GM18858 (cell line): ENCODE measurements around the gene AP4M1.
"Not testable (repeated sequence)": the region's sequence is repeated elsewhere in the genome, so short reads cannot be mapped to it uniquely, and the experiment has no call there.

ENCODE experiments used
- ATAC-seq: cut with Tn5 transposase; IDR thresholded peaks from one replicate; pipeline ENCODE4 v1.9.1; 2021; ENCODE audit not compliant: unreplicated experiment

AP4M1 gene

DNA sequence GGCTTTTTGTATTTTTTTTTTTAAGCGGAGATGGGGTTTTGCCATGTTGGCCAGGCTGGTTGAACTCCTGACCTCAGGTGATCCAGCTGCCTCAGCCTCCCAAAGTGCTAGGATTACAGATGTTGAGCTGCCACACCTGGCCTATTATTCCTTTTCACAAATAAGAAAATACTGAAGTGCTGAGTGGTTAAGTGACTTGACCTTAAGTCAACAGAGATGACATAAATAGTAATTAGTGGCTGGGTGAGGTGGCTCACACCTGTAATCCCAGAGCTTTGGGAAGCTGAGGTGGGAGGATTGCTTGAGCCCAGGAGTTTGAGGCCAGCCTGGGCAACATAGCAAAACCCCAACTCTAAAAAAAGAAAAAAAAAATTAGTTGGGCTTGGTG is 28.8 kb downstream of the AP4M1 start:
- not testable (repeated sequence) for ATAC-seq

DNA sequence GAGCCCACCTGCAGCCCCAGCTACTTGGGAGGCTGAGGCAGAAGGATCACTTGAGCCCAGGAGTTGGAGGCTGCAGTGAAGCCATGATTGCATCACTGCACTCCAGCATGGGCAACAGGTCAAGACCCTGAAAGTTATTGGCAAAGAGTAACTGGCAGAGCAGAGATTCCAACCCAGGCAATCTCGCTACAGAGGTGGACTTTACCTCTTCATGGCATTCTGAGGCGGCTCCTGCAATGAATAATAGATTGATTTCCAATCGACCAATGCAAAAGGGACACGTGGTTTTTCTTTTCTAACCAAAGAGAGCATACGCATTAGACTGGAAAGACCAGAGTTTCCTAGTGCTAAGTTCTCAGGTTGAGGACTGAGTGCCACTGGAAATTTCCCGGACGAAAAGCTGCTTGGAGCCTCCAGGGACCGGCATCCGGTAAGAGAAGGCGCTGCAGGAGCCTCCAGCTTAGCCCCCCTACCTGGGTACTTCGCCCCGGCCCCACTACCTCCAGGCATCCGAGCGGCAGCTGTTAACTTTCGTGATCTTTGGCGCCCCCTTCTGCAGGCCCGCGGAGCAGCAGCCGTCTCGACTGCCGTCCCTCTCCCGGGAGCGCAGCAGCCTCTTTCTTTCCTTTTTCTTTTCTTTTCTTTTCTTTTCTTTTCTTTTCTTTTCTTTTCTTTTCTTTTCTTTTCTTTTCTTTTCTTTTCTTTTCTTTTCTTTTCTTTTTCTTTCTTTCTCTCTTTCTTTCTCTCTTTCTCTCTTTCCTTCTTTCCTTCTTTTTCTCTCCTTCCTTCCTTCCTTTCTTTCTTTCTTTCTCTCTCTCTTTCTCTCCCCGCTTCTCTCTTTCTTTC is 29.4 kb downstream of the AP4M1 start:
- ATAC-seq, result no peak

DNA sequence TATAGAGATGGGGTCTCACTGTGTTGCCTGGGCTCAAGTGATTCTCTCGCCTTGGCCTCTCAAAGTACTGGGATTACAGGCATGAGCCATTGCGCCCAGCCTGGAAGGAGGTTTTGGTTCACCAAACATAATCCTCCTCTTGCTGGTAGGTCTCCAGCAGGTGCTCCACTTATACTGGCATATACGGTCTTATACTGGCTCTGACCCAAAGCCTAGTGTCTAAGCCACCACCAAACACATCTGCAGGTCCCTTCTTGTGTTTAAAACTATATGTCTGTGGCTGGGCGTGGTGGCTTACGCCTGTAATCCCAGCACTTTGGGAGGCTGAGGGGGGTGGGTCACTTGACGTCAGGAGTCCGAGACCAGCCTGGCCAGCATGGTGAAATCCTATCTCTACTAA is 30.7 kb downstream of the AP4M1 start:
- no peak for ATAC-seq

DNA sequence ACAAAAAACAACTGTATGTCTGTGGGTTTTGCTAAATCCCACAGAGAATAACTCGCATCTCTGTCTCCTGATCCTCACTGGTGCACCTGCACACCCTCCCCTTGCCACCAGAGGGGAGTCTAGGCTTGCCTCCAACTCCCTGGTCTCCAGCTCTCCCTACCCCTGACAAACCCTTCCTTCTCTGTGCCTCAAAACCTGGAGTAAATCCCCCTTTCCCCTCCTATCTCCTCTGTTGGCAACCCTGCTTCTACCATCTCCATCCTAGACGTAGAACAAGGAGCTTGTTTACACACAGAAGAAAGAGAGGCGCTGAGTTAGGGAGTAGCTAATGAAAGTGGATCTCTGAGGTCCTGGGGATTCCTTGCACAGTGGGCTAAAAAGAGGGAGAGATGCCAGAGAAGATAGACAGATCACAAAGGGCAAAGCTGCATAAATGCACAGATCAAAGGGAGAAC is 31.3 kb downstream of the AP4M1 start:
- ATAC-seq, result no peak

DNA sequence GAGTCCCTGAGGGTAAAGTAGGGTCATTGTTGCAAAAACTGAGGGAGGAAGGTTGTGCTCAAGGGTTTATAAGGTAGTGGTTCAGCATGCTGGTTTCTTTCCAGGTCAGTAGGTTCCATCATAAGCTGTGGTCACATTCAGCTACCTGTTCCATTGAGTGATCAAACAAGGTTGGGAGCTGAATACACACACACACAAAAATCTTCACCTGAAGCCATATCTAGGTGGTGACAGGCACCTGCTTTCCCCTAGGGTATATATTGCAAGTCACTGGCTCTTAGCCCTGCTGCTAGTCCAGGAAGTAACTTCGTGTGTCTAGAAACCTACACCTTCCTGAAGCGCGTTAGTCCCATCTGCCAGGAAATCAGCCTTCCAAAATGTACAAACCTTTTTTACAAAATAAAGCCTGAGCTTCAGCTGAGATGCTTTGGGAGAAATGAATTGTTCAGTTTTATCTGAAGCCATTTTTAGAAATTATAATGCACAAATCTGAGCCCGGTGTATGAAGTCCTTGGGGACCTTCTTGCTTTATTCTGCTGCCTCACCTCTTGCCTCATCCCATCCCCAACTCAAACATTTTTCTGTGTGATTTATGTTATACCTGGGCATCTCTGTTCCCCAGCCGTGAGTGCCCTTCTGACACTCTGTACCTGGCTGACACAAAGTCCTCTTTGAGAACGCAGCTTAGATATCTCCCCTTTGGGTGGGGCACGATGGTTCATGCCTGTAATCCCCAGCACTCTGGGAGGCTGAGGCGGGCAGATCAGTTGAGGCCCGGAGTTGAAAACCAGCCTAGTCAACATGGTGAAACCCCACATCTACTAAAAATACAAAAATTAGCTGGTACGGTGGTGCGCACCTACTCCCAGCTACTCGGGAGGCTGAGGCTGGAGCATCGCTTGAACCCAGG is 36.7 kb downstream of the AP4M1 start:
- no peak for ATAC-seq

DNA sequence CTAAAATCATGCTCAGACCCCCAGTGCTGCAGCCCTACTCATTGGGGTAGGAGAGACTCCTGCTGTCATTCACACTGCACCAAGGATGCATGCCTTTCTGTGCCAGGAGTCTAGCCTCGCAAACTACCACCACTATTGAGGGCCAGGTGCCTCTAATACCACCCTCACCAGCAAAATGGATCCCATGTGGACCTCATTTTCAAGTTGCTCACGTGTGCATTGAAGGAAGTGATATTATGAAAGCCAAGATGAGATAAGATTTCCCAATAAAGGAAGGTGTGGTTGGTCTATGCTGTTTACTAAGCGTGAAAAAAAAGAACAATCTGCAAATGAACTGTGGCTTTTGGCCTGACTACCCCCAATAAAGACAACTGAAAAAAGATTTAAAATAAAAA is 40.1 kb downstream of the AP4M1 start:
- no peak for ATAC-seq

DNA sequence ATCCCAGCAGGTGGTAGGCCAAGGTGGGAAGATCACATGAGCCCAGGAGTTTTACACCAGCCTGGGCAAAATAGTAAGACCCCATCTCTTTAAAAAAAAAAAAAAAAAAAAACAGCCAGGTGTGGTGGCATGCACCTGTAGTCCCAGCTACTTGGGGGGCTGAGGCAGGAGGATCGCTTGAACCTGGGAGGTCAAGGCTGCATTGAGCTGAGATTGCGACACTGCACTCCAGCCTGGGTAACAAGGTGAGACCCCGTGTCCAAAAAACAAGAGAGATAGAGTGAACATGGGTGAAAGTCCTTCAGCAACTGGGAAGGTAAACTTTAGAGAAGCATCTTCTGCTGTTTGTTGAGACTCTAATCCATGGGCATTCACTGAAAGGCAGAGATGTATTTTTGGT is 41.0 kb downstream of the AP4M1 start:
- ATAC-seq, result no peak

DNA sequence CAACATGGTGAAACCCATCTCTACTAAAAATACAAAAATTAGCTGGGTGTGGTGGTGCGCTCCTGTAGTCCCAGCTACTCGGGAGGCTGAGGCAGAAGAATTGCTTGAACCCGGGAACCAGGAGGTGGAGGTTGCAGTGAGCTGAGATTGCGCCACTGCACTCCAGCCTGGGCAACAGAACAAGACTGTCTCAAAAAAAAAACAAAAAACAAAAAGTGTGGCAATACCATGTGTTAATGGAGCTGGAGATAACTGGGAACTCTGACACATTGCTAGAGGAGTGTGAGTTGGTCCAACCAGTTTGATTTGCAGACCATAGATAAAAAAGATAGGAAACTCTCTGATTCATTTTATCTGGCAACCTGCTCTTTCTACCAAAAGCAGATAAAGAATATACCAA is 44.9 kb downstream of the AP4M1 start:
- not testable (repeated sequence) for ATAC-seq

DNA sequence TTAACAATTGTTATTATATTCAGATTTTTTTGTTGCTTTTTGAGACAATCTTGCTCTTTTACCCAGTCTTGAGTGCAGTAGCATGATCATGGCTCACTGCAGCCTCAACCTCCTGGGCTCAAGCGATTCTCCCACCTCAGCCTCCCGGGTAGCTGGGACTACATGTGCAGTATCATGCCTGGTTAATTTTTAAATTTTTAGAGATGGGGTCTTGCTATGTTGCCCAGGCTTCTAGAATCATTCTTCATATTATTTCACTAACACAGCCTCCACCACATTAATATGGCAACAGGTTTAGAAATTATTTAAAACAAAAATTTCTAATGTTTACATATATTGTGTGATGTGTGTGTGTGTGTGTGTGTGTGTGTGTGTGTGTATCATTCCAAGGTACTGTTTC is 45.8 kb downstream of the AP4M1 start:
- ATAC-seq, result no peak

DNA sequence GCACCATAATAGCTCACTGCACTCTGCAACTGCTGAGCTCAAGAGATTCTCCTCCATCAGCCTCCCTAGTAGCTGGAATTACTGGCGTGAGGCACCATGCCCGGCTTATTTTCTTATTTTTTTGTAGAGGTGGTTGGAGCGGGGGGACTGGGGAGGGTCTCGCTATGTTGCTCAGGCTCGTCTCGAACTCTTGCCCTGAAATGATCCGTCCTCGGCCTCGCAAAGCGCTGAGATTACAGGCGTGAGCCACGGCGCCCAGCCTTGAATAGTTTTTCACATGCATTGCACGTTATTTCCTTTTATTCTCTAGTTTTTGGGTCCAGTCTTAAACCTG is 46.7 kb downstream of the AP4M1 start:
- ATAC-seq, result no peak

DNA sequence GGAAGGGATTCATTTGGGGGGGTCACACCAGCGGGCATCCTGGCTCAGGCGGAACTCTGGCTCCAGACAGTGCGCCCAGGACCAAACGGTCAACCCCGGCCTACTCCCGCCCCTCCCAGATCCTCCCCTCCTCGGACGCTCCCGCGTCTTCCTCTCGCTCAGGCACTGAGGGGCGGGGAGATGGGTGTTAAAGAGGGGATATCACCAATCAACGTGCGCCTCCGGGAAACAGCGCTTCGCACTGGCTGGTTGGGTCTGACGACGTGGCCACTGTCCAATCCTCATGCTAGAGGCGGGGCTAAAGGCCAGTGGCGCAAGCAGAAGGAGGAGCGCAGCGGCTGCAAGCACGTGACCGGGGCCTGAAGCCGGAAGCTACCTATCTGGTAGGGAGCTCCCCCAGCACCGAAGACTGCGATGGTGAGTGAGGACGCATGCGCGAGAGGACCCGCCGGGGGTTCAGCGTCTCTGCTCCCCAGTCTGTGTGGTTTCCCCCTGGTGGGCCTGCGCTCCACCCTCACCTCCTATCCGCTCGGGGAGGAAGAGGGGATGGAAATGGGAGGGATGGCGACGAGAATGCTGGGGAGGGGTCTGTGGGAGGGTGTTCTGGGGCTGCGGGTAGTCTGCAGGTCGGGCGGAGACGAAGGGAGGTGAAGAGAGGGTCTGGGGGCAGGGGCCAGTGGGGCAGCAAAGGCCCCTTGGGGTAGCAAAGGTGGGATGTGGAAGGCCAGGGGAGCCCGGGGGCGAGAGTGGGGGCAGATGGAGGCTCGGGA is 47.3 kb downstream of the AP4M1 start, which contains the start of gene LAMTOR4:
TSS of gene LAMTOR4 (plus strand) at position 360 of the 770 bp plus-strand sequence. CDS start at position 415, 55 bp downstream.
- ATAC-seq, result peak; percentile 92

DNA sequence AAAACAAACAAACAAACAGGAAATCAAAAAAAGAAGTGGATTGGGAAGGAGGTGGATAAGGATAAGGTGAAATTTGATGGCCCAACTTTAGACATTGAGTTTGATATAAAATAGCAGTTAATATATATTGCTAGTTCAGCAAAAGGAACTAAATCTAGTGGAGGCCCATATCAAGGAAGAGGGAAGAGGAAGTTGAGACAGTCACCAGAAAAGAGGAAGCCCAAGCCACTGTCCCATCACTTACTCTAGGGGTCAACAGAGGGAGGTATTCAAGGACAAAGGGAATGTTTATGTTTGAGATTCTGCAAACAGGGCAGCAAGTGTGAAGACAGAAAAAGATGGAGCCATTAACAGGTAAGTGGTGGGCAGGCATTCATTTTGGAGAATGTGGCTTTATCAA is 51.0 kb downstream of the AP4M1 start:
- ATAC-seq, result no peak

DNA sequence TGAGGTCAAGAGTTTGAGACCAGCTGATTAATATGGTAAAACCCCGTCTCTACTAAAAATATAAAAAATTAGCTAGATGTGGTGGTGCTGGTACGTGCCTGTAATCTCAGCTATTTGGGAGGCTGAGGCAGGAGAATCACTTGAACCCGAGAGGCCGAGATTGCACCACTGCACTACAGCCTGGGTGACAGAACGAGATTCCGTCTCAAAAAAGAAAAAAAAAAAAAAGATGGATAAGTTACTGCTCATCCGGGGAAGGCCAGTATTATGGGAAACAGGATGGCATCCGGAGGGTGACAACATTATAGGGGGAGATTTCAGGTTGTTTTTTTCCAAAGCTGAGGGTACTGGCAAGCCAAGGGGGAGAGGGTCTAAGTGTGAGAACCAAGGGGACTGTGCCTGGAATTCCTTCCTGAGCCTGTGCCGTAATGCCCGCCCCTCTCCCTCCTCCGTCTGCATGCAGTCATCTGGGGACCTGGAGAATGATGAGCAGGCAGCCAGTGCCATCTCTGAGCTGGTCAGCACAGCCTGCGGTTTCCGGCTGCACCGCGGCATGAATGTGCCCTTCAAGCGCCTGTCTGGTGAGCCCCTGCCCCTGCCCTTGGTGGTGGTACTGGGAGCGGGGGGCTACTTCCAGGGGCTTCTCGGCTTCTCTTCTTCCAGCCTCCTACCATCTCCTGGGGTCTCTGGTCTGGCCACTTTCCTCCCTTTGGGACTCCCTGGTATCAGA is 51.7 kb downstream of the AP4M1 start:
- ATAC-seq, result no peak

DNA sequence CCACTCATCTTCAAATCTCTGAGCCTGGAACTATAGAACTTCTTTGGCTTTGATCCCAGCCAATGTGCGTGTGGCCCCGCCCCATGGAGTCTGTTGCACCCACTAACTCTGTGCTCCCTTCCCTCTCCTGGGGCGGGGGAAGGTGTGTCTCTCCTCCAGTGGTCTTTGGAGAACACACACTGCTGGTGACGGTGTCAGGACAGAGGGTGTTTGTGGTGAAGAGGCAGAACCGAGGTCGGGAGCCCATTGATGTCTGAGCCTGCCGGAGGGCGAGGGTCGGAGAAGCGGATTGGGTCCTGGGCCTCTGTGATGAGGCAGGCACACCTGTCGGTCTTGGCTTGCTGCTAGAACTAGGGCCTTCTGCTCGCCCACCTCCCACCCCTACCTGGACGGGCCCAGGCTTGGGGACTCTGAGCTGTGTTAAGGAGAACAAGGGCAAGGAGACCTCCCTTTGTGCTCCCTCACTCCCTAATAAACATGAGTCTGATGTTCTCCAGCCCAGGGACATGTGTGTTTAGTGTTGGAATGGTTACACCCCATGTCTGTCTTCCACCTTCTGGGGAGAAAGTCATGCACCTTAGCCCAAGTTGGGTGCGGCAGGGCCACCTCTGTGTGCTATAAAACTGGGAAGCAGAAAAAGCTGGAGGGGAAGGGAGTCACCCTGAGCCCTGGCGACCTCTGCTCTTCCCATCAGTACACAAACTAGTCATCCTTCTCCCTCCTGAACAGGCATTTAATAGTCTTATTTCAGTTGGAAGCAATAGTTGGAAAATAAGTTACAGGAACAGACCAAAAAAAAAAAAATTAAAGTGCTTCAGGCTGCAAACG is 52.5 kb downstream of the AP4M1 start:
- no peak for ATAC-seq

DNA sequence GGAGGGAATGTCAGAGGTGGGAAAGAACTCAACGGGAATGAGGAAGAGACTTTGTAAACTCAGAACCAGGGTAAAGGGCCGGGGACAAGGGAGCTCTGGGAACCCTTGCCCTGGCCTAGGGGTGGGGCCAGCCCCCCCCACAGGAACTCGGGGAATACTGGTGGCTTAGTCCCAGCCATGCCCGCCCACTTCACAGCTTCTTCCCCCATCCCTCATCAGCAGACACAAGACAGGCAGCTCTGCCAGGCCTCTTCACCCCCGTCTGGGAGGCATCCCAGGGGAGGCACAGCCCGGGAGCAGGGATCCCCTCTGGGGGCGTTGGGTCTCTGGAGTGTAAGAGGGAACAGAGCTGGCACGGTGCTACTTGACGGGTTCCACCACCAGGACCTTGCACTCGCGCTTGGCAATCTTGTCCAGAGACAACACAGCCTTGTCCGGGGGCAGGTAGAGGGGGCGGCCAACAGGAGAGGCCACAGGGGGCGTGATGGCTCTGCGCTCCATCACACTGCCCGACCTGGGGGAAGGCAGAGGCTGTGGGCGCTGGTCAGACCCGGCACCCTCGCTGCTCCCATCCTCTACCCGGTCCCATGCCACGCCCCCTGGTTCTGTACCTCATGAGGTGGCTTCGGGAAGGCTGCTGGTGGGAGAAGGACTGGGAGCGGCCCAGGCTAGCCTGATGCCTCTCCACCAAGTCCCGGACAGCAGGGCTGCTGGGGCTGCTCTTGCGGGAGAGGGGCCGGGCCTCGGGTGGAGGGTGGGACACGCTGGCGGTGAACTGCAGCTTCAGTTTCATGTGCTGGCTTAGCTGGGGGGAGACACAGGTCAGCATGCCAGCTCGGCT is 53.4 kb downstream of the AP4M1 start:
- ATAC-seq, result no peak

DNA sequence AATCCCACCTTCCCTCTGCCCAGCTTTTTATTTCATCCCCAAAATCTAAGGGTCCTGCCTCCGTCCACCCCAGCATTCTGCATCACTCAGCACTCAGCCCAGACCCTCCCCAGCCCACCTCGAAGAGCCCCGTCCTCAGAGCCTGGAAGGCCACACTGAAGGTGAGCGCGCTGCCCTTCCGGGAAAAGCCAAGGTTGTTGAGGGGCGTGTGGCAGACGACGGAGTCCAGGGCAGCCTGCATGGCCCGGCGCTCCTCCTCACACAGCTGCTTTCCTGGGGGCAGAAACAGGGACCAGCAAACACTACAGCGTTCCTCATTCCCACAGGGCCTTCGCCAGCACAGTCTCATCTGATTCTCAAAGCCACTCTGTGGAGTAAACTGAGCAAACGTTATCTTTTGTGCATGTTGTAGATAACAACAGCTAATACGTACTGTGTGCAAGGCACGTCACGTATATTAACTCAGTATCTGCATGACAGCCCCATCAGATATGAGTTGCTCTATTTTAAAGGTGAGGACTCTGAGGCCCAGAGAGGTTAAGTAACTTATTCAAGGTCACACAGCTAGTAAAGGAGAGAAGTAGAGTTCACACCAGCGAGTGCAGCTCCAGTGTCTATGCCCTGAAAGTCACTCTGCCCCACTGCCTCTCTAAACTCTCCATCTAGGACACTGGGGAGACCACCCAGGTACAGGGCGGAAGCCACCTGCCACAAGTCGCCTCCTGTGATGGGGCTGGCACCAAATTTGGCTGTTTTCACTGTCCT is 54.3 kb downstream of the AP4M1 start:
- ATAC-seq, result no peak

DNA sequence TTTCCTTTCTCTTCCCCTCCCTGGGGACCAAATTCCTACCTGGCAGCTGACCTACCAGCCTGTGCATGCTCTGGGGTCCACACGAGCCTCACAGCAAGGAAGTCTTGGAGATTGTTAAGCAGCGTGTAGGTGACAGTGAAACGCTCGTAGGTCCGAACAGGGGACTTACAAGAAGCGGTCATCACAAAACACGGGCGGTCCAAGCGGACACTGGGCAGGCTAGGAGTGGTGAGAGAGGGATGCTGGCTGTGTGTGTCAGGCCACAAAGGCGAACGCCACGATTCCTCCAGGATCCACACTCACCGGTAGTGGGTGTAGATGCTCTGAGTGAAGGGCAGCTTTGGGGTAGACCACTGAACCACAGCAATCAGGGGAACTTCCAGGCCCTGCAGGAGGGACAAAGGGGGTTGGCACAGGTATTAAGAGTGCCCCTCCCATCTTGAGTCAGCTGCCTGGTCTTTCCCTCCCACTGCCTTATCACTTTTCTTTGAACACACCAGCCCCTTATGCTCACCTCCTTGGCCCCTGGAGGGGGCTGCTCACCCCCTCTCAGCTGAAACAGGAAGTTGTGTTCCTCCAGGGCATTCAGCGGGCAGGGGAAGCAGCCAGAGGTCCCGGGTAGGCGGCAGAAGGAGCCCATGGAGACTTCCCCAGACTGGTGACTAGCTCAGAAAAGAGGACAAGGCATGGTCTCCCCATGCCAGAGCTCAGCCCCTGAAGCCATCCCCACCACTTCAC is 55.1 kb downstream of the AP4M1 start:
- no peak for ATAC-seq

DNA sequence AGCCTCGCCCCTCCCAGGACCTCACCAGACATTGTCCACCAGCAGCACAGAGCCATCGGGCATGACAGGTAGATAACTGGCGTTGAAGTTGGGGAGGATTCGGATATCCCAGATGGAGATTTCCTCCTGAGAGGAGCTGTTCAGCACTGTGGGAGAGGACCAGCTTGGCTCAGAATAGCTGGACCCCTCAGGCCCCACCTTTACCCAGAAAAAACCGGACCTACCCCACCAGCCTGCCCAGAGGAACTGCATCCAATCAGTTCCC is 55.6 kb downstream of the AP4M1 start:
- no peak for ATAC-seq
